Endothelial cell (in vitro differentiated cells): ENCODE measurements around the gene GTSE1. TPM values are rescaled to one million over a fixed set of nuclear protein-coding genes. Genes with fewer than 3 reads are reported as not detected.
A peak's percentile ranks its signal among the peaks of the same experiment; 100 is the strongest.

ENCODE experiments used
- DNase-seq: peaks from one replicate; pipeline ENCODE4 v3.0.0; 2021; ENCODE audit warnings: low spot score
- H3K27ac Mint-ChIP-seq: one replicate; pipeline ENCODE4 v1.8.0; 2021; ENCODE audit warnings: mixed read lengths, inconsistent platforms; ENCODE audit not compliant: unreplicated experiment
- H3K27me3 Mint-ChIP-seq: one replicate; pipeline ENCODE4 v1.8.0; 2021; ENCODE audit warnings: mild to moderate bottlenecking, moderate library complexity, mixed read lengths, inconsistent platforms; ENCODE audit not compliant: unreplicated experiment
- H3K36me3 Mint-ChIP-seq: one replicate; pipeline ENCODE4 v1.8.0; 2021; ENCODE audit warnings: mild to moderate bottlenecking, low read depth, mixed read lengths, inconsistent platforms; ENCODE audit not compliant: unreplicated experiment
- H3K4me1 Mint-ChIP-seq: one replicate; pipeline ENCODE4 v1.8.0; 2021; ENCODE audit warnings: mild to moderate bottlenecking, mixed read lengths, inconsistent platforms; ENCODE audit not compliant: unreplicated experiment
- H3K4me3 Mint-ChIP-seq: one replicate; pipeline ENCODE4 v1.8.0; 2021; ENCODE audit warnings: mild to moderate bottlenecking, mixed read lengths, inconsistent platforms; ENCODE audit not compliant: unreplicated experiment
- H3K9me3 Mint-ChIP-seq: one replicate; pipeline ENCODE4 v1.8.0; 2021; ENCODE audit warnings: mixed read lengths, inconsistent platforms; ENCODE audit not compliant: unreplicated experiment
- CTCF ChIP-seq: fragments of 200-600 bp; sonication (generic); IDR thresholded peaks from one replicate; pipeline ENCODE4 v1.5.0; 2021; ENCODE audit warnings: antibody characterized with exemption; ENCODE audit not compliant: unreplicated experiment
- total RNA-seq: library from RNA; stranded (reverse); fragmentation: NEBNext Ultra II Directional; extraction: Animal tissue kit (Norgen Biotek cat#: 25700); gene quantifications from one replicate; pipeline ENCODE4 v1.2.1, GENCODE V29; 2021; ENCODE audit not compliant: unreplicated experiment

Gene GTSE1
- total RNA-seq, 1 donor from 2014 or later = 8.2 TPM

DNA sequence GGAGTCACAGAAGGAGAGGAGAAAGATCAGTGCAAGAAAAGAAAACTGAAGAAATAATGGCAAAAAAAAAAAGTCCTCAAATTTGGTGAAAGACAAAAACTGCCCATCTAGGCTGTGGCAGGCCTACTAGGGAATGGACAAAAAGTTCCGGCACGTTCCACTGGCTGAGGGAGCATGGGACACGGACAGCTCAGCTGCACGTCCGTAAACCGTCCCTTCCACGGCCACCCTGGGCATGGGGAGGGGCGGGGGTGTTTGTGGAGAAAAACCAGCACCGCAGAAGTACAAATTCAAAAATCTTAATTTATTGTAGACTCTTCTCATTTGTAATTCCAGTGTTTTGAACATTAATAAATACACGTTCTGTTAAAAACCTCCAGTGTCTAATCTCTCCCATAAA lies 64.2 kb downstream of the GTSE1 start:
- H3K27ac Mint-ChIP-seq = no peak overlapping the region
- no peaks in the 10 kb centered on the region for H3K4me1 Mint-ChIP-seq
- peaks cover 7% of the 10 kb centered on the region for H3K27me3 Mint-ChIP-seq
- no peak for DNase-seq
- H3K36me3 Mint-ChIP-seq = peaks cover 19% of the 10 kb centered on the region
- no peak for TF ChIP-seq CTCF
- H3K9me3 Mint-ChIP-seq = no peaks in the 10 kb centered on the region
- no peak overlapping the region for H3K4me3 Mint-ChIP-seq

DNA sequence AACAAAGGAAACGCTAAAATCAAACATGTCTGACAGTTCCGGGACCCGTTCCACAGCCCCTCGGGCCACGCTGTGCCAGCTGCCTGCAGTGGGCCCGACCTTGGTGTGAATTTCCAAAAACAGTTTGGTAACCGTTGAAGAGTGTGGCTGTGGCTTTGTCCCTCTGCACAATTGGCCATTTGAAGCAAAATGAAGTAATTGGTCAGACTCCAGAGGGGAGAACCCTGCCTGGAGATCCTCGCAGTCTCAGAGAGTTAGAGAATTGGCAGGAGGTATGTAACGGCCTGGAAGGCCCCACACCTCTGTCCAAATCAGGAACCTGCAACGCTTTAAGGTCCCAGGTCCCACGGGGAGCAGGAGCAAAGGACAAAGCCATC lies 65.1 kb downstream of the GTSE1 start:
- Mint-ChIP-seq H3K4me3 (no peak overlapping the region), H3K9me3 (no peaks in the 10 kb centered on the region), H3K36me3 (peaks cover 19% of the 10 kb centered on the region), H3K27me3 (peaks cover 7% of the 10 kb centered on the region), H3K4me1 (no peaks in the 10 kb centered on the region), H3K27ac (no peak overlapping the region)
- DNase-seq = no peak
- no peak for TF ChIP-seq CTCF

DNA sequence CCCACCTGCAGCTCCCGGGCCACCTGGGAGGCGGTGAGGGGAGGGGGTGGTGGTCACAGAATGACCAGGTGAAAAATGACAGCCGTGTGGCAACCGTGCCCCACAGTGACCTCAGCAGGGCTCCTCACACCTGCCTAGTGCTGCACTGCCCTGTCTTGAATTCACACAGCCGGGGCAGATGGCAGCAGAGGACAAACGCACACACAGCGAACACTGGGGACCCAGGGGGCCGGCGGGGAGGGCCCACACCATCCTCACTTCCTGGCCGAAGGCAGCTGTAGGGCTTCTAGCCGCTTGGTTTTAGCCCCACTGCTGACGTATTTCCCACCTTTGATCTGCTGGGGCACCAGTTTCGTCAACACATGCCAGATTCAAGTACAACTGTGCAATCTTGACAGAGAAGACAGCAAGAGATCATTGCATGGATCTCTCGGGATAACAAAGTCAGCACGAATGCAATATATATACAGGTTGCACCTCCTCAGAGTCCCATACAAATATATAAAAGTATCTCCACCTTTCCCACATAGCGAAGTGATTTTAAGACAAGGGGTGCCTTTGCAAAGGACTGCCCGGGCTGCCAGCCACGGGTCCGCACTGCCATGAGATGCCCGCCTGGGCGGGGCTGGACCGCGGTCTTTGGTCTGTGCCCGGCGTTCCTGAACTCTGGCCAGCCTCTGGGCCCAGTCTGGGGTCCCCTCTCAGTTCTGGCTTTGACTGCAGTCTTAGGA lies 65.7 kb downstream of the GTSE1 start:
- peaks cover 7% of the 10 kb centered on the region for H3K27me3 Mint-ChIP-seq

GRCh38 chr22:46362934-46363515 lies 66.4 kb downstream of the GTSE1 start:
- Mint-ChIP-seq H3K9me3 (no peaks in the 10 kb centered on the region), H3K4me3 (no peak overlapping the region), H3K27ac (no peak overlapping the region), H3K27me3 (peaks cover 7% of the 10 kb centered on the region), H3K36me3 (peaks cover 16% of the 10 kb centered on the region), H3K4me1 (no peaks in the 10 kb centered on the region)
- no peak for TF ChIP-seq CTCF
- DNase-seq = no peak

More for the DNA sequence above, 65.7 kb downstream of the GTSE1 start:
- TF ChIP-seq CTCF = no peak
- H3K4me1 Mint-ChIP-seq = no peaks in the 10 kb centered on the region
- no peak for DNase-seq
- no peak overlapping the region for H3K4me3 Mint-ChIP-seq
- H3K9me3 Mint-ChIP-seq = no peaks in the 10 kb centered on the region
- peaks cover 18% of the 10 kb centered on the region for H3K36me3 Mint-ChIP-seq
- H3K27ac Mint-ChIP-seq = peak overlapping the region; percentile 75

DNA sequence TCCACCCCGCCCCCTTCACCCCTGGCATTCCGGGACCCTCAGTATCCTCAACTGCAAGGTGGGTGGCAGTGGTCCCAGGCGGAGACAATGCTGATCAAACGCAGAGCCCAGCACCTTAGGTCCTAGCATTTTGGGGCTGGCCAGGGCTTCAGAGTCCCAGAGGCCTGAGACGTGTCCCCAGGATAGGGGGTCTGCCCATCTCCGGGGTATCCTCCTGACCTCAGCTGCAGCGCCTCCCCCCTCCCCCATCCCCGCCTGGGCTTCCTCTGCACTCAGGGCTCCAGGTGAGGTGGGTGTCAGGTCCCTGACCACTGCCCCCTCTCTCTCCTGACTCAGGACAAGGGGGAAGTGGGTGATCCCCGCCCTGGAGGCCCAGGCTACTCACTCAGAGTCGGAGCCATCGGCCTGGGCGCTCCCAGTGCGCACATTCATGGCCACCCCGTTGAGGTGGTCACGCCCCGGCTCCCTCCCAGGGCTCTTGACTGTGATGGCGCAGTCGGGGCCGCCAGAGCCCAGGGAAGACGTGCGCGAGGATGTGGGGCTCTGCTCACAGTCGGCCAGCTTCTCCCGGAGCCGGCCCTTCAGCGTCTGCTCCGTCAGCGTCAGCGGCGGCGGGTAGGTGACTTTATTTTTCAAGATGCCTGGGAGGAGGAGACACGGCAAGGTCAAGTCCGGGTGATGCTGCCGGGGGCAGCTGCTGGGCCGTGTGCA lies 67.1 kb downstream of the GTSE1 start:
- no peak for TF ChIP-seq CTCF
- Mint-ChIP-seq H3K27me3 (peaks cover 7% of the 10 kb centered on the region), H3K4me3 (no peak overlapping the region), H3K9me3 (no peaks in the 10 kb centered on the region), H3K4me1 (no peaks in the 10 kb centered on the region), H3K36me3 (peaks cover 15% of the 10 kb centered on the region), H3K27ac (no peak overlapping the region)
- DNase-seq = no peak
